HCT116 (cell line): ENCODE results near the gene NEO1.

Experiments
- CEBPB ChIP-seq: IDR thresholded peaks from 2 replicates; pipeline ENCODE4 v1.6.1; 2012; ENCODE audit warnings: low read depth
- EZH2 ChIP-seq: fragments of 200-600 bp; sonication (generic); IDR thresholded peaks from 2 replicates; pipeline ENCODE4 v1.6.1; 2017; ENCODE audit warnings: antibody characterized with exemption, mixed run types
- FOSL1 ChIP-seq: IDR thresholded peaks from 2 replicates; pipeline ENCODE4 v1.6.1; 2012; ENCODE audit warnings: low read depth
- POLR2A ChIP-seq: IDR thresholded peaks from 2 replicates; pipeline ENCODE4 v1.7.0; 2011; ENCODE audit warnings: borderline replicate concordance; ENCODE audit not compliant: insufficient read depth, insufficient read length; ENCODE audit errors: extremely low read depth
- POLR2AphosphoS5 ChIP-seq: IDR thresholded peaks from 2 replicates; pipeline ENCODE4 v1.6.1; 2011; ENCODE audit warnings: mild to moderate bottlenecking, low read depth, low read length, moderate library complexity
- RAD21 ChIP-seq: IDR thresholded peaks from 2 replicates; pipeline ENCODE4 v1.6.1; 2012; ENCODE audit warnings: low read depth, mild to moderate bottlenecking
- SRF ChIP-seq: IDR thresholded peaks from 2 replicates; pipeline ENCODE4 v1.6.1; 2012; ENCODE audit warnings: low read depth
- YY1 ChIP-seq: IDR thresholded peaks from 2 replicates; pipeline ENCODE4 v1.6.1; 2011; ENCODE audit warnings: low read length, low read depth, moderate library complexity, mild to moderate bottlenecking; ENCODE audit not compliant: insufficient replicate concordance; ENCODE audit errors: extremely low read depth
- ZNF274 ChIP-seq: fragments of 200-500 bp; sonication (Bioruptor generic); IDR thresholded peaks from 2 replicates; pipeline ENCODE4 v1.6.1; 2014; ENCODE audit warnings: mild to moderate bottlenecking, low read depth, low read length, inconsistent platforms
- TF ChIP-seq, protein P1 (sequence below), 3 experiments: fragments of 200-600 bp in 1 of 3; sonication (generic) in 1 of 3; IDR thresholded peaks in 2 of 3; conservative IDR thresholded peaks in 1 of 3; 2 replicates each; pipeline ENCODE4 v1.5.1; 2012 to 2017; ENCODE audit warnings: low read depth in 2 of 3, low read length in 2 of 3, antibody characterized with exemption in 1 of 3, borderline replicate concordance in 1 of 3, control low read depth in 1 of 3, mild to moderate bottlenecking in 1 of 3, mixed read lengths in 1 of 3, mixed run types in 1 of 3, moderate library complexity in 1 of 3; ENCODE audit not compliant: insufficient read depth in 1 of 3
- TF ChIP-seq, protein P2 (sequence below): IDR thresholded peaks from 2 replicates; pipeline ENCODE4 v1.6.1; 2012
- TF ChIP-seq, protein P3 (sequence below): IDR thresholded peaks from 2 replicates; pipeline ENCODE4 v1.6.1; 2011; ENCODE audit warnings: mild to moderate bottlenecking, low read length, moderate library complexity; ENCODE audit not compliant: insufficient replicate concordance; ENCODE audit errors: extremely low read depth
- TF ChIP-seq, protein P4 (sequence below): IDR thresholded peaks from 2 replicates; pipeline ENCODE4 v1.6.1; 2012
- TF ChIP-seq, protein P5 (sequence below): IDR thresholded peaks from 2 replicates; pipeline ENCODE4 v1.6.1; 2012; ENCODE audit warnings: low read depth

DNA sequence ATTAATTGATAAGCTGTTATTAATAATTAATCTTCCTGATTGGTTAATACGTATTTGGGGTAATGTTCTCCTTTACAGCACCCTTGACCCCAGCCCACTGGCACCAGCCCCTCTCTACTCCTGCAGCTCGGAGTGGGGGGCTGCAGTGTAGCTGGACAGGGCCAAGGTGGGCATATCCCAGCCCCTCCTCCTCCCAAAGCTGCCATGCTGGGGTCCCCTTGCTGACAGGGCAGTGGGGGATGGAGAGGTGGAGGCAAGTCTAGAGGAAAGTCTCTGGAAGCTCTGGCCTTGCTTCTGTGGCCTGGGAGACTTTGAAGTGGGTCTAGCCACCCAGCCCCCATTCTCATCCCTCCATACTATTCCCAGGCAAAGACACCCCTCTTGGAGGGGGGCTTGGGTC is 280.7 kb downstream of the NEO1 start:
- TF ChIP-seq, protein P1, sequence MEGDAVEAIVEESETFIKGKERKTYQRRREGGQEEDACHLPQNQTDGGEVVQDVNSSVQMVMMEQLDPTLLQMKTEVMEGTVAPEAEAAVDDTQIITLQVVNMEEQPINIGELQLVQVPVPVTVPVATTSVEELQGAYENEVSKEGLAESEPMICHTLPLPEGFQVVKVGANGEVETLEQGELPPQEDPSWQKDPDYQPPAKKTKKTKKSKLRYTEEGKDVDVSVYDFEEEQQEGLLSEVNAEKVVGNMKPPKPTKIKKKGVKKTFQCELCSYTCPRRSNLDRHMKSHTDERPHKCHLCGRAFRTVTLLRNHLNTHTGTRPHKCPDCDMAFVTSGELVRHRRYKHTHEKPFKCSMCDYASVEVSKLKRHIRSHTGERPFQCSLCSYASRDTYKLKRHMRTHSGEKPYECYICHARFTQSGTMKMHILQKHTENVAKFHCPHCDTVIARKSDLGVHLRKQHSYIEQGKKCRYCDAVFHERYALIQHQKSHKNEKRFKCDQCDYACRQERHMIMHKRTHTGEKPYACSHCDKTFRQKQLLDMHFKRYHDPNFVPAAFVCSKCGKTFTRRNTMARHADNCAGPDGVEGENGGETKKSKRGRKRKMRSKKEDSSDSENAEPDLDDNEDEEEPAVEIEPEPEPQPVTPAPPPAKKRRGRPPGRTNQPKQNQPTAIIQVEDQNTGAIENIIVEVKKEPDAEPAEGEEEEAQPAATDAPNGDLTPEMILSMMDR (IDR thresholded peaks at IDR 0.05 in 2 of 3, conservative IDR thresholded peaks at IDR 0.05 in 1 of 3; ENCODE audit: borderline replicate concordance in 1 of 3, insufficient read depth in 1 of 3, low read depth in 2 of 3, low read length in 2 of 3), result no peak
- TF ChIP-seq, protein P2, sequence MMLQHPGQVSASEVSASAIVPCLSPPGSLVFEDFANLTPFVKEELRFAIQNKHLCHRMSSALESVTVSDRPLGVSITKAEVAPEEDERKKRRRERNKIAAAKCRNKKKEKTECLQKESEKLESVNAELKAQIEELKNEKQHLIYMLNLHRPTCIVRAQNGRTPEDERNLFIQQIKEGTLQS, result no peak
- TF ChIP-seq POLR2A (no peak), POLR2AphosphoS5 (no peak), FOSL1 (no peak), RAD21 (no peak), EZH2 (no peak), YY1 (no peak), CEBPB (no peak), SRF (no peak), ZNF274 (no peak)
- TF ChIP-seq, protein P3, sequence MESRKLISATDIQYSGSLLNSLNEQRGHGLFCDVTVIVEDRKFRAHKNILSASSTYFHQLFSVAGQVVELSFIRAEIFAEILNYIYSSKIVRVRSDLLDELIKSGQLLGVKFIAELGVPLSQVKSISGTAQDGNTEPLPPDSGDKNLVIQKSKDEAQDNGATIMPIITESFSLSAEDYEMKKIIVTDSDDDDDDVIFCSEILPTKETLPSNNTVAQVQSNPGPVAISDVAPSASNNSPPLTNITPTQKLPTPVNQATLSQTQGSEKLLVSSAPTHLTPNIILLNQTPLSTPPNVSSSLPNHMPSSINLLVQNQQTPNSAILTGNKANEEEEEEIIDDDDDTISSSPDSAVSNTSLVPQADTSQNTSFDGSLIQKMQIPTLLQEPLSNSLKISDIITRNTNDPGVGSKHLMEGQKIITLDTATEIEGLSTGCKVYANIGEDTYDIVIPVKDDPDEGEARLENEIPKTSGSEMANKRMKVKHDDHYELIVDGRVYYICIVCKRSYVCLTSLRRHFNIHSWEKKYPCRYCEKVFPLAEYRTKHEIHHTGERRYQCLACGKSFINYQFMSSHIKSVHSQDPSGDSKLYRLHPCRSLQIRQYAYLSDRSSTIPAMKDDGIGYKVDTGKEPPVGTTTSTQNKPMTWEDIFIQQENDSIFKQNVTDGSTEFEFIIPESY, result no peak
- TF ChIP-seq, protein P4, sequence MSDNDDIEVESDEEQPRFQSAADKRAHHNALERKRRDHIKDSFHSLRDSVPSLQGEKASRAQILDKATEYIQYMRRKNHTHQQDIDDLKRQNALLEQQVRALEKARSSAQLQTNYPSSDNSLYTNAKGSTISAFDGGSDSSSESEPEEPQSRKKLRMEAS, result no peak
- TF ChIP-seq, protein P5, sequence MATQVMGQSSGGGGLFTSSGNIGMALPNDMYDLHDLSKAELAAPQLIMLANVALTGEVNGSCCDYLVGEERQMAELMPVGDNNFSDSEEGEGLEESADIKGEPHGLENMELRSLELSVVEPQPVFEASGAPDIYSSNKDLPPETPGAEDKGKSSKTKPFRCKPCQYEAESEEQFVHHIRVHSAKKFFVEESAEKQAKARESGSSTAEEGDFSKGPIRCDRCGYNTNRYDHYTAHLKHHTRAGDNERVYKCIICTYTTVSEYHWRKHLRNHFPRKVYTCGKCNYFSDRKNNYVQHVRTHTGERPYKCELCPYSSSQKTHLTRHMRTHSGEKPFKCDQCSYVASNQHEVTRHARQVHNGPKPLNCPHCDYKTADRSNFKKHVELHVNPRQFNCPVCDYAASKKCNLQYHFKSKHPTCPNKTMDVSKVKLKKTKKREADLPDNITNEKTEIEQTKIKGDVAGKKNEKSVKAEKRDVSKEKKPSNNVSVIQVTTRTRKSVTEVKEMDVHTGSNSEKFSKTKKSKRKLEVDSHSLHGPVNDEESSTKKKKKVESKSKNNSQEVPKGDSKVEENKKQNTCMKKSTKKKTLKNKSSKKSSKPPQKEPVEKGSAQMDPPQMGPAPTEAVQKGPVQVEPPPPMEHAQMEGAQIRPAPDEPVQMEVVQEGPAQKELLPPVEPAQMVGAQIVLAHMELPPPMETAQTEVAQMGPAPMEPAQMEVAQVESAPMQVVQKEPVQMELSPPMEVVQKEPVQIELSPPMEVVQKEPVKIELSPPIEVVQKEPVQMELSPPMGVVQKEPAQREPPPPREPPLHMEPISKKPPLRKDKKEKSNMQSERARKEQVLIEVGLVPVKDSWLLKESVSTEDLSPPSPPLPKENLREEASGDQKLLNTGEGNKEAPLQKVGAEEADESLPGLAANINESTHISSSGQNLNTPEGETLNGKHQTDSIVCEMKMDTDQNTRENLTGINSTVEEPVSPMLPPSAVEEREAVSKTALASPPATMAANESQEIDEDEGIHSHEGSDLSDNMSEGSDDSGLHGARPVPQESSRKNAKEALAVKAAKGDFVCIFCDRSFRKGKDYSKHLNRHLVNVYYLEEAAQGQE, result no peak
